ENCODE results near the gene PCMTD2.
"Not testable (repeated sequence)": the region's sequence is repeated elsewhere in the genome, so short reads cannot be mapped to it uniquely, and the experiment has no call there.

PCMTD2 gene

GRCh38 chr20:64269604-64270411 is 14.3 kb downstream of the PCMTD2 start:
- Histone ChIP-seq H3K4me1 (ENCODE audit: insufficient read depth, low read length) (no peaks in the 10 kb centered on the region), H3K9ac (ENCODE audit: low read length) (no peak overlapping the region), H3K36me3 (ENCODE audit: insufficient read depth, low read length) (peaks cover 21% of the 10 kb centered on the region), H3K4me3 (ENCODE audit: low read depth in 1 of 2, low read length in 2 of 2) (no peak overlapping the region), H3K27ac (ENCODE audit: low read depth, low read length) (no peak overlapping the region), H3K27me3 (ENCODE audit: control insufficient read depth in 1 of 2, insufficient read depth in 2 of 2, low read length in 2 of 2) (no peaks in the 10 kb centered on the region), H3K9me3 (ENCODE audit: low read length) (no peaks in the 10 kb centered on the region)

DNA sequence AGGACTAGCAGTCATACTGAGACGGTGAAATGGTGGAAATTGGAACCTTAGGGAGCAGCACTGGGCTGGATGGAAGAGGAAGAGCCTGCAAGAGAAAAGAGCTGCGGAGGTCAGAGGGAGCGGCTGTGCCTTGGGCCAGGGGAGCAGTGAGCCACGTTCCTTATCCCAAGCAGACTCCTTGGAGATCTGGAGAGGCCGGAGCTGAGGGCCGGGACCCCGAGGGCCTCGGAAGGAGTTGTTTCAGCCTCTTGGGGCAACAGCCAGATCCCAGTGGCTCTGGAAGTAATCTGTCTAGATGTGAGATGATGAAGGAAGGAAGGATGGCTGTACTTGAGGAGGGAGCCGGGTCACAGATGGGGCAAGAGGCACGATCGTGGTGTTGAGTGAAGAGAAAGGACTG is 16.1 kb downstream of the PCMTD2 start:
- Histone ChIP-seq H3K36me3 (ENCODE audit: insufficient read depth, low read length) (peaks cover 17% of the 10 kb centered on the region), H3K27me3 (ENCODE audit: control insufficient read depth in 1 of 2, insufficient read depth in 2 of 2, low read length in 2 of 2) (no peaks in the 10 kb centered on the region), H3K9ac (ENCODE audit: low read length) (no peak overlapping the region), H3K4me3 (ENCODE audit: low read depth in 1 of 2, low read length in 2 of 2) (no peak overlapping the region), H3K4me1 (ENCODE audit: insufficient read depth, low read length) (no peaks in the 10 kb centered on the region), H3K9me3 (ENCODE audit: low read length) (no peaks in the 10 kb centered on the region), H3K27ac (ENCODE audit: low read depth, low read length) (no peak overlapping the region)

GRCh38 chr20:64273109-64273508 is 17.6 kb downstream of the PCMTD2 start:
- H3K9me3 ChIP-seq (ENCODE audit: low read length), result no peaks in the 10 kb centered on the region
- H3K4me3 ChIP-seq (ENCODE audit: low read depth in 1 of 2, low read length in 2 of 2), result no peak overlapping the region
- no peak overlapping the region for H3K27ac ChIP-seq (ENCODE audit: low read depth, low read length)
- H3K4me1 ChIP-seq (ENCODE audit: insufficient read depth, low read length), result no peaks in the 10 kb centered on the region
- peaks cover 17% of the 10 kb centered on the region for H3K36me3 ChIP-seq (ENCODE audit: insufficient read depth, low read length)
- no peak overlapping the region for H3K9ac ChIP-seq (ENCODE audit: low read length)
- H3K27me3 ChIP-seq (ENCODE audit: control insufficient read depth in 1 of 2, insufficient read depth in 2 of 2, low read length in 2 of 2), result no peaks in the 10 kb centered on the region

GRCh38 chr20:64276817-64277216 is 21.3 kb downstream of the PCMTD2 start:
- Histone ChIP-seq H3K27ac (ENCODE audit: low read depth, low read length) (no peak overlapping the region), H3K9ac (ENCODE audit: low read length) (no peak overlapping the region), H3K4me1 (ENCODE audit: insufficient read depth, low read length) (no peaks in the 10 kb centered on the region), H3K36me3 (ENCODE audit: insufficient read depth, low read length) (peaks cover 10% of the 10 kb centered on the region), H3K4me3 (ENCODE audit: low read depth in 1 of 2, low read length in 2 of 2) (no peak overlapping the region), H3K9me3 (ENCODE audit: low read length) (no peaks in the 10 kb centered on the region), H3K27me3 (ENCODE audit: control insufficient read depth in 1 of 2, insufficient read depth in 2 of 2, low read length in 2 of 2) (no peaks in the 10 kb centered on the region)

DNA sequence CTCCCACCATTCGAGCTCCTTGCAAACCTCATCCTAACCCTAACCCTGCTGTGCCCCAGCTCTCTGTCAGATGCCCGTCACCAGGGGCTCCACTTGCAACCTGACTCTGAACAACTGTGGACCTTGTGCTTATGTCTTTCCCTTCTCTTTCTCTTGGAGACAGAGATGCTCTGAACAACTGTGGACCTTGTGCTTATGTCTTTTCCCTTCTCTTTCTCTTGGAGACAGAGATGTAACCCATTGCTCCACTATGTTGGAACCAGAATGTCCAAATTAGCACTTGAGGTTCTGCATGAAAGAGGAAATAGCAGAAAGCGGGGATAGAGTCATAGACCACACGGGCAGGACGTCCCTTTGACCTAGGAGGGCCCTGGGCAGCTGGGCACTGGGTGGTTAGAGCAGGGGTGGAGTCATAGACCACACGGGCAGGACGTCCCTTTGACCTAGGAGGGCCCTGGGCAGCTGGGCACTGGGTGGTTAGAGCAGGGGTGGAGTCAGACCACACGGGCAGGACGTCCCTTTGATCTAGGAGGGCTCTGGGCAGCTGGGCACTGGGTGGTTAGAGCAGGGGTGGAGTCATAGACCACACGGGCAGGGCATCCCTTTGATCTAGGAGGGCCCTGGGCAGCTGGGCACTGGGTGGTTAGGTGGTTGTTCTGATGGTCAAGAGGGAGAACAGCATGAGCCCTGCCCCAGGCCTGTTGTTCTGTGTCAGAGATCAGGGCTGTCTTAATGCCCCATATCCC is 22.2 kb downstream of the PCMTD2 start:
- Histone ChIP-seq H3K9me3 (ENCODE audit: low read length) (no peaks in the 10 kb centered on the region), H3K27me3 (ENCODE audit: control insufficient read depth in 1 of 2, insufficient read depth in 2 of 2, low read length in 2 of 2) (no peaks in the 10 kb centered on the region), H3K4me1 (ENCODE audit: insufficient read depth, low read length) (no peaks in the 10 kb centered on the region), H3K9ac (ENCODE audit: low read length) (no peak overlapping the region), H3K27ac (ENCODE audit: low read depth, low read length) (no peak overlapping the region), H3K4me3 (ENCODE audit: low read depth in 1 of 2, low read length in 2 of 2) (no peak overlapping the region), H3K36me3 (ENCODE audit: insufficient read depth, low read length) (peaks cover 10% of the 10 kb centered on the region)

GRCh38 chr20:64278317-64278681 is 22.8 kb downstream of the PCMTD2 start:
- peaks cover 6% of the 10 kb centered on the region for H3K36me3 ChIP-seq (ENCODE audit: insufficient read depth, low read length)
- no peaks in the 10 kb centered on the region for H3K27me3 ChIP-seq (ENCODE audit: control insufficient read depth in 1 of 2, insufficient read depth in 2 of 2, low read length in 2 of 2)
- no peaks in the 10 kb centered on the region for H3K9me3 ChIP-seq (ENCODE audit: low read length)
- no peak overlapping the region for H3K4me3 ChIP-seq (ENCODE audit: low read depth in 1 of 2, low read length in 2 of 2)
- H3K27ac ChIP-seq (ENCODE audit: low read depth, low read length), result no peak overlapping the region
- no peak overlapping the region for H3K9ac ChIP-seq (ENCODE audit: low read length)
- H3K4me1 ChIP-seq (ENCODE audit: insufficient read depth, low read length), result no peaks in the 10 kb centered on the region

DNA sequence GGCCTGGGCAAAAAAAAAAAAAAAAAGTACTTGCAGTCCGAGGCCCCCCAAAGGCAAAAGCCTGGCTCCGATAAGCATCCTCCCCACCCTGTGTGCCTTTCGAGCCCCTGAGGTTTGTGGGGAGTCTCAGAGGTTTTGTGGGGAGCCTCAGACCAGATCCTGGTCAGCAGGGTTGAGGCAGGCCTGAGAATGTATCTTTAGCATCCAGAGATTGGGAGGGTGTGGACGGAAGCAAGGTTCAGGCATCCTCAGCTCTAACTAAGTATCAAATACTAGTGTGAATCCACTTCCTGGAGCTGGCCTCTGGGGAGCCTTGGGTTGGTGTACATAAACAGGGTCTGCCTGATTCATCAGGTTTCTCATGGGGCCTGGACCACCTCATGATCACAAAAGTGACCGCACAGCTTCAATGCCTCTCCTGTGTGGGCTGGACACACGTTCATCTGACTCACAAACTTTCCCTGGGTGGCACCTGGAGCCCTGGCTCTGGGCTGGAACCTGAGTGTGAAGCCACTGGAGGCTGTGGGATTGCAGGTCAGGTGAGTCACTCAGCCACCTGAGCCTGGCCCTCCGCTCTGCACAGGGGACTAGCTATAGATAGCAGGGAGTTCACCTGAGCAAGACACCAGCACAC is 24.4 kb downstream of the PCMTD2 start:
- Histone ChIP-seq H3K4me3 (ENCODE audit: low read depth in 1 of 2, low read length in 2 of 2) (no peak overlapping the region), H3K9ac (ENCODE audit: low read length) (no peak overlapping the region), H3K9me3 (ENCODE audit: low read length) (no peaks in the 10 kb centered on the region), H3K36me3 (ENCODE audit: insufficient read depth, low read length) (peaks cover 4% of the 10 kb centered on the region), H3K27ac (ENCODE audit: low read depth, low read length) (no peak overlapping the region), H3K4me1 (ENCODE audit: insufficient read depth, low read length) (no peaks in the 10 kb centered on the region), H3K27me3 (ENCODE audit: control insufficient read depth in 1 of 2, insufficient read depth in 2 of 2, low read length in 2 of 2) (no peaks in the 10 kb centered on the region)

GRCh38 chr20:64280460-64280843 is 24.9 kb downstream of the PCMTD2 start:
- Histone ChIP-seq H3K4me1 (ENCODE audit: insufficient read depth, low read length) (no peaks in the 10 kb centered on the region), H3K27me3 (ENCODE audit: control insufficient read depth in 1 of 2, insufficient read depth in 2 of 2, low read length in 2 of 2) (no peaks in the 10 kb centered on the region), H3K9ac (ENCODE audit: low read length) (no peak overlapping the region), H3K9me3 (ENCODE audit: low read length) (no peaks in the 10 kb centered on the region), H3K27ac (ENCODE audit: low read depth, low read length) (no peak overlapping the region), H3K4me3 (ENCODE audit: low read depth in 1 of 2, low read length in 2 of 2) (no peak overlapping the region), H3K36me3 (ENCODE audit: insufficient read depth, low read length) (peaks cover 4% of the 10 kb centered on the region)

DNA sequence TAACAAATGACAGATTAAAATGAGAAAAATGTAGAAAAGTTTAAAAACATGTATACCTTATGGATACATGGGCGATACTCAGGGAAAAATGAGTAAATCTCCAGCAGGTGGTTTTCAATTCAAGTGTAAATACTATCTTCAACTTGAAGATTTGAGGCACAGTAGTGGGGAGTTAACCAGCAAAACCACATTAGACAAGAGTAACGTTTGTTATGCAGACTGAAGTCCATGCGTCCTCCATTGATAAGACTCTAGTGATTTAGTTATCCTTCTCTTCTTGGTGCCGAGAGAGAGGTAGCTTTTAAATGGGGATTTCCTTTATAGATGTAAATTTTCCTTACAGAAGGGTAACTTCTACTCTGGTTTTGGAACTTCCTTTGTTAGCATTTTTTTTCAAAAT is 28.1 kb downstream of the PCMTD2 start:
- Histone ChIP-seq H3K36me3 (ENCODE audit: insufficient read depth, low read length) (no peaks in the 10 kb centered on the region), H3K9me3 (ENCODE audit: low read length) (no peaks in the 10 kb centered on the region), H3K9ac (ENCODE audit: low read length) (no peak overlapping the region), H3K4me1 (ENCODE audit: insufficient read depth, low read length) (no peaks in the 10 kb centered on the region), H3K4me3 (ENCODE audit: low read depth in 1 of 2, low read length in 2 of 2) (no peak overlapping the region), H3K27me3 (ENCODE audit: control insufficient read depth in 1 of 2, insufficient read depth in 2 of 2, low read length in 2 of 2) (no peaks in the 10 kb centered on the region), H3K27ac (ENCODE audit: low read depth, low read length) (no peak overlapping the region)

GRCh38 chr20:64285579-64286446 is 30.3 kb downstream of the PCMTD2 start:
- not testable (repeated sequence) for H3K4me3 ChIP-seq (ENCODE audit: low read depth in 1 of 2, low read length in 2 of 2)

More at GRCh38 chr20:64285579-64286446, 30.3 kb downstream of the PCMTD2 start:
- H3K4me1 ChIP-seq (ENCODE audit: insufficient read depth, low read length); H3K27ac ChIP-seq (ENCODE audit: low read depth, low read length); H3K36me3 ChIP-seq (ENCODE audit: insufficient read depth, low read length); H3K9me3 ChIP-seq (ENCODE audit: low read length); H3K27me3 ChIP-seq (ENCODE audit: control insufficient read depth in 1 of 2, insufficient read depth in 2 of 2, low read length in 2 of 2); H3K9ac ChIP-seq (ENCODE audit: low read length): not testable (repeated sequence)

Data from muscle layer of colon (tissue), 2 donors.